HG02852 (cell line): ENCODE measurements around the gene UBA6.
A peak's percentile ranks its signal among the peaks of the same experiment; 100 is the strongest.
"Not testable (repeated sequence)": the region's sequence is repeated elsewhere in the genome, so short reads cannot be mapped to it uniquely, and the experiment has no call there.

Source experiments
- ATAC-seq: cut with Tn5 transposase; IDR thresholded peaks from one replicate; pipeline ENCODE4 v1.9.1; 2021; ENCODE audit warnings: mild to moderate bottlenecking, moderate library complexity; ENCODE audit not compliant: unreplicated experiment

UBA6 gene

DNA sequence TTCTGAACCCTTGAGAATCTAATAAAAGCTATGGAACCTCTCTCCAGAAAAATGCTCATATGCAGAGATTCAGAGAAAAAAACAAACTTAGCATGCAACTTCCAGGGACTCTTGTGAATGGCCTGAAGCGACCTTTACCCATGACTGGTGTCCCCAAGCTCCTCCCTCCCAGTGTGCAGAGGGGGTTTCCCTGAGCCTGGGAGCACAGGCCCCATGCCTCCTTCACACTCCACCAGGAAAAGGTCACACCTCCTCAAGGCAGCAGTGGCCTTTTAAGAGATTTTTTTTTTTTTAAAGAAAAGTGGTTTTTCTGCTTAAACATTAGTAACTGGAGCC lies 13.3 kb upstream of the UBA6 start:
- peak; percentile 74 for ATAC-seq

DNA sequence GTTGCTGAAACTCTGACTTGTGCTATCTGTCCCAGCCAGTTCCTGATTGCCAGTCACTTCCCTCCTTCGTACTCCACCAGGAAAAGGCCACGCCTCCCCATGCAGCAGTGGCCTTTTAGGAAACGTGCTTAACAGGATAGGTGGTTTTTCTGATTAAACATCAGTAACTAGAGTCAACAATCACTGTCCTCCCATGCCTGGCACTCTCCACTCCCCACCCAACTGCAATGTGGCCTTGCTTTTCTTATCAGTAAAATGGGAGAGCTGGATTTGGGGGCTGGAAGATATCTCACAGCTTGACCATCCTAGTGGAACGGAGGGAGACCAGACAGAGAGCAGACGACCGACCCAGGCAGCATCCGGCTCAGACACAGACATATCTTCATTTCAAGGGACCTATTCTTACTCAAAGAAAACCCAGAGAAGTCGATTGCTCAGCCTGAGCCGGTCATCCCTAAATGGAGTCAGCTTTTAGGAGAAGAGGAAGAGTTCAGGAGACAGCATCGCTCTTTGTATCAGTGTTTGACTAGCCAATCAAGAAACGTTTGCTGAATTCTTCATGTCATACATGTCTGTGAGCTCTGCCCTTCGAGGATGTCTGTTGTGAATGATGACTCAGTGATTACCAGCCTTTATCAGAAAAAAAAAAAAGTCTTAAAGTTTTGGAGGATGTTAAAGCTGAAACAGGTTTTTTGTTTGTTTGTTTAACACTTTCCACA lies 12.7 kb upstream of the UBA6 start:
- ATAC-seq, result no peak

- ATAC-seq, result no peak
Observed at GRCh38 chr4:67712650-67713528, 11.9 kb upstream of the UBA6 start.

DNA sequence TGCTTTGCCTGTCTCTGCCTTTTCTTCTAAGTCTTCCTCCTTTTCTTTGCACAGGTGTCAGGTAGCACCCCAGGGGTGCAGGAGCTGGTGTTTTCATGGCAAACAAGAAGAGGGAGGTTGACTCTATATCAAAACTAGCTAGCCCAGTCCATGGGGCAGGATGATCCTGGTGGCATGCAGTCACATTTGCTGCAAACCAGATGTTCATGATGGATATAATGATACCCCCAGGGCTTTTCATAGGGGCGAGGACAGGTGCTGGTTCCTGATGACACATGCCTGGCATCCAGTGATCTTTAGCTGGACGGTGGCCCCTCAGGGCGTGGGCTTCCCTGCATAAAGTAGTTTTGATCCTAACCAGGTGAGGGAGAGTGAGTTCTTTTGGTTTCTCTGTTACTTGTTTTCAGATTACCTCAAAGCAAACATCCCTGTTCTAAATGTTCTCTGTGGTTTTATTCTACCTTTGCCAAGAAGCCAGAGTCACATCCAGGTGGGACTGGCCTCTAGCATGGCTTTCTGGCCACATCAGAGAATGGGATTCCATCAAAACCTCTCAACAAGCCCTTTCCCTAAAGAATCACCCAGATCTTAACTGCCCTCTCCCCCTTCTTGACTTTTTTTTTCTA lies 11.2 kb upstream of the UBA6 start:
- no peak for ATAC-seq

DNA sequence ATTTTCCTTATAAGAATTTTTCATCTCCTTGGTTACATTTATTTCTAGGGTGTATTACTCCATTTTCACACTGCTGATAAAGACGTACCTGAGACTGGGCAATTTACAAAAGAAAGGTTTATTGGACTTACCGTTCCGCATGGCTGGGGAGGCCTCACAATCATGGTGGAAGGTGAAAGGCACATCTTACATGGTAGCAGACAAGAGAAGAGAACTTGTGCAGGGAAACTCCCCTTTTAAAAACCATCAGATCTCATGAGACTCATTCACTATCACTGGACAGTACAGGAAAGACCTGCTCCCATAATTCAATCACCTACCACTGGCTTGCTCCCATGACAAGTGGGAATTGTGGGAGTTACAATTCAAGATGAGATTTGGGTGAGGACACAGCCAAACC lies 5.7 kb upstream of the UBA6 start:
- ATAC-seq, result not testable (repeated sequence)

DNA sequence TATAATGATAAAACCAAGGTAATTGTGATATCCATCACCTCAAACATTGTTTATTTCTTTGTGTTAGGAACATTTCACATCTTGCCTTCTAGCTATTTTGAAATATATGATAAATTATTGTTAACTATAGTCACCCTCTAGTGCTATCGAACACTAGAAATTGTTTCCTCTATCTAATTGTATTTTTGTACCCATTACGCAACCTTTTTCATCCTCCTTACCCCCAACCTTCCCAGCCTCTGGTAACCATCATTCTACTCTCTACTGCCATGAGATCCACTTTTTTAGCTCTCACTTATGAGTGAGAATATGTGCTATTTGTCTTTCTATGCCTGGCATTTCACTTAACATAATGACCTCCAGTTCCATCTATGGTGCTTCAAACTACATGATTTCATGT lies 3.9 kb upstream of the UBA6 start:
- ATAC-seq, result no peak

GRCh38 chr4:67702166-67702565 lies 1.2 kb upstream of the UBA6 start:
- no peak for ATAC-seq

GRCh38 chr4:67701517-67701850 lies 529 bp upstream of the UBA6 start:
- no peak for ATAC-seq

- peak; percentile 3 for ATAC-seq
Observed at GRCh38 chr4:67700116-67700737, 728 bp downstream of the UBA6 start.

GRCh38 chr4:67699603-67700002 lies 1.4 kb downstream of the UBA6 start:
- no peak for ATAC-seq

DNA sequence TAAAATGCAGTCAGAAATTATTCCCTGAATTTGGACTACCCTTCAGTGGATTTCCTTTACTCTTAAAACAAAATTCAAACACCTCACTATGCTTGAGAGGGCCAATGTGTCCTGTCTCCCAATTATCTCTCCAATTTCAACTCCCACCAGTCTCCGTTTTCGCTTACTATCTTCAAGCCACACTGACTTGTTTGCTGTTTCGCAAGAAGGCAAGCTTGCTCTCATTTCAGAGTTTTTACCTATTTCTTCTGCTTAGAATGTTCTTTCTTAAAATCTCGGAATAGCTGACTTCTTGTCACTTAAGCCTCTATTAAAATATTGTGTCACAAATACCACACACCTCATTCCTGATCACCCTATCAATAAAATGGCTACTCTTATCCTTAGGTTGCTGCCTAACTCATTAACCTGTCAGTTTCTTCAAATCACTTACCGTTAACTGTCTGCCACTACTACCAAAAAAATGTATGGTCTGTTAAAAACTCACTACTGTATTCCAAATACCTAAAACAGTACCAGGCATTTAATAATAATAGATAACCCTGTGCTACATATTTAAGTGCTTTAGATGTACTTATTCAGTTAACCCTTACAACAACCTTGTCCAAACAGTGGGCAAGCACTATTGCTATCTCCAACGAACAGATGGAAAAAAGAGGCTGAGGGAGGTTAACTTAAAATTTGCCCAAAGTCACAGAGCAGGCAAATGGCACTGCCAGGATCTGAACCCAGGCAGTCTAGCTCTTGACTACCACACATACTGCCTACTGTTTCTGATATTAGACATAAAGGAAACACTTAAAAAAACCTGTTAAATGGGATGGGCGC lies 2.9 kb downstream of the UBA6 start:
- ATAC-seq, result no peak

- ATAC-seq, result no peak
Observed at GRCh38 chr4:67696061-67696460, 4.9 kb downstream of the UBA6 start.

- ATAC-seq, result no peak
Observed at GRCh38 chr4:67694662-67695061, 6.3 kb downstream of the UBA6 start.

GRCh38 chr4:67691328-67691727 lies 9.6 kb downstream of the UBA6 start:
- no peak for ATAC-seq

- no peak for ATAC-seq
Observed at GRCh38 chr4:67687636-67688035, 13.3 kb downstream of the UBA6 start.

- ATAC-seq, result no peak
Observed at GRCh38 chr4:67685532-67685859, 15.5 kb downstream of the UBA6 start.

DNA sequence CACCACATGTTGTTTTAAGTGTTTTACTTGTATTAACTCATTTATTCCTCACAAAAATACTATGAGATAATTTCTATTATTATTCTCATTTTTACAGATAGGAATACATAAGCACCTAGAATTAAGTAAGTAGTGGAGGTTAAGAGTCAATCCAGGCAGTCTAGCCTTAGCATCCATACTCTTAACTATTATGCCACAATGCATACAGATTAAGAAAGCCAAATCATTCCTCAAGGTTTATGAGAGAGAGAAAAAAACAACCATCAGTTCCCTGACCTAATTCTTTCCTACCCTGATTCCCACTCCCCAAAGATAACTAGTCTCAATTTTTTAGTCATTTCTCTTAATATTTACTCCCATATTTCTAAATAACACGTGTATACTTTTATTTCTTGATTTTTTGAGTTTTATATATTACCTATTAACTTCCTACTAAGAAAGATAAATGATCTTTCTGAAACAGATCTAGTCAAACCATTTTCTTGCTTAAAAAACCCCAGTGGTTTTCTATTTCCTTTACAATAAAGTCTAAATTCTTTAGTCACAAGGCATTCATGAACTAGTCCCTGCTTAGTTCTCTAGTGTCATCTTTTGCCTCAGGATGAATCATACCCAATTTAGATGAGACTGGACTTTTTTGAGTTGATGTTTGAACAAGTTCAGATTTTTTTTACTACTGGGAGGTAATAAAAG lies 16.0 kb downstream of the UBA6 start:
- ATAC-seq, result no peak

- ATAC-seq, result no peak
Observed at GRCh38 chr4:67682266-67682665, 18.7 kb downstream of the UBA6 start.

DNA sequence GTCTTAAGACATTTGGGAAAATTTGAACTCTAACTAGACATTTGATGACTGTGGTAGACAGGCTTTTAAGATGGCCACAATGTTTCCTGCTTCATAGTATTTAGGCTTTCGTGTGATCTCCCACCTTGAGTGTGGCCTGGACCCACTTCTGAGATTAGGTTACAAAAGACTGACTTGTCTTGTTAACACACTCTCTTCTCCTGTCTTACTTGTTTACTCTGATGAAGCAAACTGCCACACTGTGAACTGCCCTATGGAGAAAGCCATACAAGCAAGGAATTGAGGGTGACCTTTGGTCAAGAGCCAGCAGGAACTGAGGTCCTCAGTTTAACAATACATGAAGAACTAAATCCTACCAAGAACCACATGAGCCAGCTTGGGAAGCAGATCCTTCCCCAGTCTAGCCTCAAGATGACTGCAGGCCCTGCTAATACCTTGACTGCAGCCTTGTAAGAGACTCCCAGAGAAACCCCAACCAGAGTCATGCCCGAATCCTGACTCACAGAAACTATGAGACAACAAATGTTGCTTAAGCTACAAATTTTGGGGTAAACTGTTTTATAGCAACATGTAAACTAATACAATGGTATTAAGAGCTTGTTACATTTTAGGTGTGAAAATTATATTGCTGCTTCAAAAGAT lies 20.3 kb downstream of the UBA6 start:
- no peak for ATAC-seq

GRCh38 chr4:67678612-67679011 lies 22.3 kb downstream of the UBA6 start:
- ATAC-seq, result no peak
